Activated naive CD4-positive, alpha-beta T cell (primary cell): Measurements from ENCODE around the gene RPS6KA3.

Experiments used
- DNase-seq, 4 experiments: peaks; one replicate each; lab custom pipeline; 2025; lab: John Stamatoyannopoulos, UW

RPS6KA3 gene

GRCh38 chrX:20266810-20267606 lies at the start of gene RPS6KA3:
Gene RPS6KA3 (minus strand): TSS chrX:20266909. CDS start chrX:20266632, 277 bp downstream.
- DNase-seq = peak; percentile 70 to 87 (median 78)

- no peak for DNase-seq
These were observed 48.4 kb upstream of the RPS6KA3 start for GRCh38 chrX:20315140-20315539.

GRCh38 chrX:20313899-20314298 lies 47.2 kb upstream of the RPS6KA3 start:
- DNase-seq = no peak

GRCh38 chrX:20312018-20312417 lies 45.3 kb upstream of the RPS6KA3 start:
- no peak for DNase-seq

GRCh38 chrX:20311505-20311904 lies 44.8 kb upstream of the RPS6KA3 start:
- DNase-seq = no peak

GRCh38 chrX:20309806-20310205 lies 43.1 kb upstream of the RPS6KA3 start:
- DNase-seq = no peak

- no peak for DNase-seq
These were observed 40.0 kb upstream of the RPS6KA3 start for GRCh38 chrX:20306668-20307067.

- no peak for DNase-seq
These were observed 34.1 kb upstream of the RPS6KA3 start for GRCh38 chrX:20300822-20301221.

GRCh38 chrX:20294957-20295356 lies 28.2 kb upstream of the RPS6KA3 start:
- DNase-seq = no peak

GRCh38 chrX:20294284-20294683 lies 27.6 kb upstream of the RPS6KA3 start:
- no peak for DNase-seq

GRCh38 chrX:20285511-20285910 lies 18.8 kb upstream of the RPS6KA3 start:
- no peak for DNase-seq

GRCh38 chrX:20284992-20285391 lies 18.3 kb upstream of the RPS6KA3 start:
- no peak for DNase-seq

GRCh38 chrX:20284444-20284843 lies 17.7 kb upstream of the RPS6KA3 start:
- DNase-seq = no peak

GRCh38 chrX:20280938-20281337 lies 14.2 kb upstream of the RPS6KA3 start:
- no peak for DNase-seq

GRCh38 chrX:20274121-20274520 lies 7.4 kb upstream of the RPS6KA3 start:
- no peak for DNase-seq

GRCh38 chrX:20271730-20272129 lies 5.0 kb upstream of the RPS6KA3 start:
- no peak for DNase-seq

GRCh38 chrX:20271186-20271585 lies 4.5 kb upstream of the RPS6KA3 start:
- DNase-seq = no peak

GRCh38 chrX:20270562-20270890 lies 3.8 kb upstream of the RPS6KA3 start:
- no peak for DNase-seq

- DNase-seq = no peak
These were observed 3.3 kb upstream of the RPS6KA3 start for GRCh38 chrX:20269848-20270561.

- peak in 2 of 4 experiments; percentile 1 to 3 for DNase-seq
These were observed 1.4 kb upstream of the RPS6KA3 start for GRCh38 chrX:20267931-20268701.

GRCh38 chrX:20267607-20267930 lies 860 bp upstream of the RPS6KA3 start:
- peak in 1 of 4 experiments; percentile 1 for DNase-seq

- DNase-seq = peak; percentile 3 to 35 (median 8)
These were observed 705 bp downstream of the RPS6KA3 start for GRCh38 chrX:20265726-20266681.
